AG04449 (cell line): ENCODE measurements around the gene TMEM182.

Experiments used
- CTCF ChIA-PET: fragments of 350-600 bp; formaldehyde crosslinking; extraction: SDS; loops from one replicate; lab custom pipeline; 2021; ENCODE audit warnings: antibody characterized with exemption; lab: Yijun Ruan, JAX
- POLR2A ChIA-PET: fragments of 400-600, 350-600 bp; formaldehyde crosslinking; extraction: SDS; loops from one replicate; lab custom pipeline; 2020; ENCODE audit warnings: antibody characterized with exemption, inconsistent platforms; lab: Yijun Ruan, JAX
- DNase-seq: peaks from one replicate; pipeline ENCODE4 v3.0.0-alpha.2; 2010; ENCODE audit warnings: low read depth, low spot score
- H3K4me3 ChIP-seq: 2 replicates; pipeline ENCODE4 v1.5.1; 2011; ENCODE audit warnings: low read depth, mild to moderate bottlenecking, control low read depth, low read length
- TF ChIP-seq, protein P1 (sequence below): IDR thresholded peaks from one replicate; pipeline ENCODE4 v1.5.1; 2011; ENCODE audit warnings: mild to moderate bottlenecking, moderate library complexity, low read length, control low read depth, inconsistent platforms; ENCODE audit not compliant: insufficient read depth; ENCODE audit errors: missing control alignments

The TMEM182 gene

DNA sequence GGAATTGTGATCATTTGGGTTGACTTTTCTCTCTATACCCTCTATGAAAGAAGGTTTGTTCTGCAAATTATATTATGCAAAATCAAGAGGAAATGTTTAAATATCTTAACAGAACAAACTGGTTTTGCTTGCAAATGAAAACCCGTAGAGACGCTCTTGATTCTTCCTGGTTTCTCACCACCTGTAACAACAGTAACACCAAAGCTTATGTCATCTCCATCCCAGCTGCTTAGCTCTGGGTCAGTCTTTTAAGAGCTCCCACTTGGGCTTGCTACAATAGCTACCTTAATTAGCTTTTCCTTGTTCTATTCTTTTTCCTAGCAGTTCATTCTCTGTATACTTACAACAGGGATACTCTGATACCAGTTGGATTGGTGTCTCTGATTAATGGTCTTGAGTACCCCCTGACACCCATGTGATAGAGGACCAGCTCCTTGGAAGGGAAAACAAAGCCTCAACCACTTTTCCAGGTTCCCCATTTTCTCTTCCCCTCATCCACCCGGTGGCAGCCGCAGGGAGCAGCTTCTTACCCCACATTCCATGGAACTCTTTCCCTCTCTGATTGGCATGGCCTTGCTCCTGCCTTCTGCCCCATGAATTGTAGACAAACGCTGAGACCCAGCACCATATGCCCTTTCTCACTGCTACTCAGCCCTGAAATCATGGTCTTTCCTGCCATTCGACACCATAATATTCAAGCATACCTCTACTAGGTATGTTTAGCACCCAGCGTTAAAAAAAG, 27.7 kb downstream of the TMEM182 start:
- CTCF ChIA-PET: no interaction called here
- no peak overlapping the region for H3K4me3 ChIP-seq
- no peak for DNase-seq
- TF ChIP-seq, protein P1, sequence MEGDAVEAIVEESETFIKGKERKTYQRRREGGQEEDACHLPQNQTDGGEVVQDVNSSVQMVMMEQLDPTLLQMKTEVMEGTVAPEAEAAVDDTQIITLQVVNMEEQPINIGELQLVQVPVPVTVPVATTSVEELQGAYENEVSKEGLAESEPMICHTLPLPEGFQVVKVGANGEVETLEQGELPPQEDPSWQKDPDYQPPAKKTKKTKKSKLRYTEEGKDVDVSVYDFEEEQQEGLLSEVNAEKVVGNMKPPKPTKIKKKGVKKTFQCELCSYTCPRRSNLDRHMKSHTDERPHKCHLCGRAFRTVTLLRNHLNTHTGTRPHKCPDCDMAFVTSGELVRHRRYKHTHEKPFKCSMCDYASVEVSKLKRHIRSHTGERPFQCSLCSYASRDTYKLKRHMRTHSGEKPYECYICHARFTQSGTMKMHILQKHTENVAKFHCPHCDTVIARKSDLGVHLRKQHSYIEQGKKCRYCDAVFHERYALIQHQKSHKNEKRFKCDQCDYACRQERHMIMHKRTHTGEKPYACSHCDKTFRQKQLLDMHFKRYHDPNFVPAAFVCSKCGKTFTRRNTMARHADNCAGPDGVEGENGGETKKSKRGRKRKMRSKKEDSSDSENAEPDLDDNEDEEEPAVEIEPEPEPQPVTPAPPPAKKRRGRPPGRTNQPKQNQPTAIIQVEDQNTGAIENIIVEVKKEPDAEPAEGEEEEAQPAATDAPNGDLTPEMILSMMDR: no peak
- POLR2A ChIA-PET: no interaction called here

DNA sequence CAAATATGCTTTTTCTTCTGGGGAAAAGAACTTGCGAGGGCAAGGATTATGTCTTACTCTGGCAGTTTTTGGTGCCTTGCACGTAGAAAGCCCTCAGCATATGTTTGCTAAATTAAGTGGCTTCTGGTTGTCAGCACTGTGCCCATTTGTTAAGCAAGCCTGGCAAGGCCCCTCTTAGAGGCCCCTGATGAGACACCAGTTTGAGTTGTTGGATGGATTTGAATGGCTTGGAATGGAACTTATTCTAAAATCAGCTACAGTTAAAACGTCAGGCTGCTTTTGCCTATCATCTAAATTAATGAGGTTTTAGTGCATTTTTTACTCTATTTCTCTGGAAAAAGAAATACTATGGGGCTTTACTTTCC, 28.2 kb downstream of the TMEM182 start:
- ChIA-PET POLR2A (no interaction called here), CTCF (interaction anchor here (1.4 kb wide), 1 partner anchor 37 kb away, joined by 3 read pairs; no protein-coding TSS in a partner anchor)
- no peak for DNase-seq
- TF ChIP-seq, protein P1: no peak
- no peak overlapping the region for H3K4me3 ChIP-seq

DNA sequence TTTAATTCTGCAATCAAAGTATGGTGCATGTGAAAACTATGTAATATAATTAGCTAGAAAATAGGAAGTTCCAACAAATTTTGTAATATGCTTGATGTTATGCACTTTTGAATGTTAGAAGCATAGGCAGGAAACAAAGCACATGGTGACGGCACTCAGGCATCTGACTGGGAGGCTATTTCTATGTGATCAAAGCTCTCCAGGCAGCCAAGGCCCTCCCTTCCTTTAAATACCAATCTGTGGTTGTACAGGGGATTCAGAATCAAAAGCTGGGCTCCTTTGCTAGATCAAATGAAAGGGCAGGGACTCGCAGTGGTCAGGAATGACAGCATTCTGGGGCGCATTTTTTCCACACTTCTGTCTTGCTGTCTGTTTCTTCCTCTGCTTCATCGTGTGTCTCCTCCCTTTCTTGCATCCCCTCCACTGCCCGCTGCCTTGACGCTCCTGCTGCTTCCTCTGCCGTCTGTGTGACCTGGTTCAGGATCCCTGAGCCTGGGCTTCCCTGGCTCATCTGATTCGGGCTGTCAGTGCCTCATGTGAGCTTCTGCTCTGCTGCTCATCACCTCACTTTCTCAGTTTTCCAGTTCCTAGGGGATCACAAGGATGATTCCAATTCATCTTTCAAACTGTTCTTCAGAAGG, 30.9 kb downstream of the TMEM182 start:
- H3K4me3 ChIP-seq: no peak overlapping the region
- no peak for DNase-seq
- TF ChIP-seq, protein P1: no peak
- ChIA-PET POLR2A (no interaction called here), CTCF (no interaction called here)

DNA sequence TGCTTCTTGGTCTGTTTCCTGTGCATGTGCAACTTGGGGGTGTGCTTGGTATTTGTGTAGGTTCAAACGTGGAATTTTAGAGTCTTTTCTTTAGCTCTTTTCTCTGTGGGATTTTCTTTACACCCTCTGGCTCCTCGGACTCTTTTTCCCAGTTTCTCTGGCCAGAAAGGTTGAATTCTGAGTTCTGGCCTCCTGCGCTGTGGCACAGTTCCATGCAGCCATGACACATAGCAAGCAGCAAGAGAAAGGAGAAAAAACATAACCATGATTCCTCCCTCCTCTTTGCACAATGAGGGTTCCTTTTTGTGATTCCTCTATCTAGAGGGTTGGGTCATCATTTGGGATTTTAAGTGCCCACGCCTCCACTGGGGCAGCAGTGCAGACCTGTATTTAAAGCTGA, 33.8 kb downstream of the TMEM182 start:
- no peak for DNase-seq
- TF ChIP-seq, protein P1: no peak
- POLR2A ChIA-PET: no interaction called here
- CTCF ChIA-PET: interaction anchor here (0.6 to 14.8 kb wide), 2 partner anchors 14 to 43 kb away, joined by 3 to 125 read pairs; no protein-coding TSS in a partner anchor
- H3K4me3 ChIP-seq: no peak overlapping the region

DNA sequence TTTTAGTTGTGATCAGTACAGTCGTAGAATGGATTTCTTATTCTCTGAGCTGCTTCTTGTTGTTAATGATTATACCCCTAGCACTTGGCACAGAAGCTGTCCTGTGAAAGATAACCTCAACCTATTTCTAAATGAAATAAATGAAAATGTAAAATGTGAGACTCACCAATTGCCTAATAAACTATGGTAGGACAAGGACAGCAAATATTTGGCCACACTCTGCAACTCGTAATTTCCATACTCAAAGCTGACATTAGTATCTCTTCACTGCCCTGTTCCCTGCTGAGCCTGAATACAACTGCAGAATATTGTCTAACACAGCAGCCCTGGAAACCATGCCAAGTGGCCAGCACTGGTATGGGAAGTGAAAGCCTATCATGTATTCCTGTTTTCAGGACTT, 34.5 kb downstream of the TMEM182 start:
- no peak overlapping the region for H3K4me3 ChIP-seq
- ChIA-PET POLR2A (no interaction called here), CTCF (interaction anchor here (0.6 to 14.8 kb wide), 3 partner anchors 10 to 44 kb away, joined by 3 to 125 read pairs (median 11); no protein-coding TSS in a partner anchor)
- TF ChIP-seq, protein P1: no peak
- no peak for DNase-seq

DNA sequence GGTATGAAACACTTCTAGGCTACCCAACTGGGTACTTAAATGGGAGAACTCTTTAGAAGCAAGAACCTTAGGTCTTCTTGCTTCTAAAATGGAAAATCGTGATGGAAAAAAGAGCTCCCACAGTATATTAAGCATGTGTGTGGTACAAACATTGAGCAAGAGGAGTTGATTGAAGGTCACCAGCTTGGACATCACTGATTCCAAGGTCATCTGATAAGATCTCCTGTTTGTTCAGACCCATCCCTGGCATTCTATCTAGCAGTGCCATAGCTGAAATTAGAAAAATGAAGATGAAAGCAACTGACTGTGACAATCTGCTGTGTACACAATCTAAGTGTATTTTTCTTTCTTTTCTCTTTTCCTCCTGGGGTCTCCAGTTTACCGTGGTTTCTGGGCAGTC, 35.7 kb downstream of the TMEM182 start:
- no peak for DNase-seq
- POLR2A ChIA-PET: no interaction called here
- H3K4me3 ChIP-seq: no peak overlapping the region
- CTCF ChIA-PET: interaction anchor here (2.0 to 14.8 kb wide), 2 partner anchors 9 to 45 kb away, joined by 11 to 125 read pairs; no protein-coding TSS in a partner anchor
- TF ChIP-seq, protein P1: no peak
